ENCODE data around the gene NFE2L2. TPM values are rescaled to one million over a fixed set of nuclear protein-coding genes. Genes with fewer than 3 reads are reported as not detected.
"Not testable (repeated sequence)": the region's sequence is repeated elsewhere in the genome, so short reads cannot be mapped to it uniquely, and the experiment has no call there.

The NFE2L2 gene
- total RNA-seq, 1 donor from 2014 or later = 100 TPM

DNA sequence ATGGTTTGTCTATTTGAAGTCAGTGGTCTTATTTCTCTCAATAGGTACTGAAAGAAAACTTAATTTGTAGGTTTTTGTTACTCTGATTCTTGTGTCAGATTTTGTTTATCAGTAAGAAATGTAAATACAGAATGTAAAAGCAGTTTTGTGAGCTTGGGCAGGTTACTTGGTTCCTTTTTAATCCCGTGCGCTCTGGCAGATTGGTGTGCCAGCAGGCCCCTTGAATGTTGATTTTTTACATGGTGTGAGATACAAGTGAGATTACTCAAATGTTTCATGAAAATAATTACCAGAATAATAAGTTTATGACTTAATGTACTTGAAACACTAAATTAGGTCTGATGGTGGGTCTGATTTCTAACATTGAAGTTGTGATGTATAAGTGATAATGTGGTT, 38.6 kb downstream of the NFE2L2 start:
- TF ChIP-seq, protein P1, sequence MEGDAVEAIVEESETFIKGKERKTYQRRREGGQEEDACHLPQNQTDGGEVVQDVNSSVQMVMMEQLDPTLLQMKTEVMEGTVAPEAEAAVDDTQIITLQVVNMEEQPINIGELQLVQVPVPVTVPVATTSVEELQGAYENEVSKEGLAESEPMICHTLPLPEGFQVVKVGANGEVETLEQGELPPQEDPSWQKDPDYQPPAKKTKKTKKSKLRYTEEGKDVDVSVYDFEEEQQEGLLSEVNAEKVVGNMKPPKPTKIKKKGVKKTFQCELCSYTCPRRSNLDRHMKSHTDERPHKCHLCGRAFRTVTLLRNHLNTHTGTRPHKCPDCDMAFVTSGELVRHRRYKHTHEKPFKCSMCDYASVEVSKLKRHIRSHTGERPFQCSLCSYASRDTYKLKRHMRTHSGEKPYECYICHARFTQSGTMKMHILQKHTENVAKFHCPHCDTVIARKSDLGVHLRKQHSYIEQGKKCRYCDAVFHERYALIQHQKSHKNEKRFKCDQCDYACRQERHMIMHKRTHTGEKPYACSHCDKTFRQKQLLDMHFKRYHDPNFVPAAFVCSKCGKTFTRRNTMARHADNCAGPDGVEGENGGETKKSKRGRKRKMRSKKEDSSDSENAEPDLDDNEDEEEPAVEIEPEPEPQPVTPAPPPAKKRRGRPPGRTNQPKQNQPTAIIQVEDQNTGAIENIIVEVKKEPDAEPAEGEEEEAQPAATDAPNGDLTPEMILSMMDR (IDR thresholded peaks at IDR 0.05) = no peak
- no peaks in the 10 kb centered on the region for H3K9me3 Mint-ChIP-seq (ENCODE audit: unreplicated experiment)
- H3K4me1 Mint-ChIP-seq (ENCODE audit: unreplicated experiment) = peaks cover 6% of the 10 kb centered on the region

DNA sequence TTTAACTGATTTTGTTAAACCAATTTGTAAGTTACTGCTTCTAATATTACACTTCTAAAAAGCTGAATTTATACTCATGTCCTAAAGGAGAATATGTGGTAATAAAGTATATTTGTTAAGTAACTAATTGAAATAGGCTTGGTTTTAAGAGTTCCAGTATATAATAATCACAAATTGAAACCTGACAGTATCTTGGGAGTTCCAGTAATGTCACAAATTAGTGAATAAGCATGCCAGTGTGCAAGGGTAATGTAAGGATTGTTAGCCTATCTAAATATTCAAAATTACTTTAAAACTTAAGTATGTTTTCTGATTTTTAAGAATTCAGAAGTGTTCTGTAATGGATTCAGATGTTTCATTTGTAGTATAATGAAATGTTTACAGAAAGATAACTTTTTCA, 41.1 kb downstream of the NFE2L2 start:
- H3K4me1 Mint-ChIP-seq (ENCODE audit: unreplicated experiment); DNase-seq (ENCODE audit: extremely low spot score, unreplicated experiment); H3K27ac Mint-ChIP-seq (ENCODE audit: unreplicated experiment); H3K27me3 Mint-ChIP-seq (ENCODE audit: unreplicated experiment); H3K9me3 Mint-ChIP-seq (ENCODE audit: unreplicated experiment); H3K4me3 Mint-ChIP-seq (ENCODE audit: unreplicated experiment): not testable (repeated sequence)
- peaks cover 33% of the 10 kb centered on the region for H3K36me3 Mint-ChIP-seq (ENCODE audit: unreplicated experiment)

More for the DNA sequence above, 38.6 kb downstream of the NFE2L2 start:
- Mint-ChIP-seq H3K27ac (ENCODE audit: unreplicated experiment) (peak overlapping the region; percentile 71), H3K36me3 (ENCODE audit: unreplicated experiment) (peaks cover 37% of the 10 kb centered on the region), H3K4me3 (ENCODE audit: unreplicated experiment) (no peak overlapping the region), H3K27me3 (ENCODE audit: unreplicated experiment) (no peaks in the 10 kb centered on the region)
- DNase-seq (ENCODE audit: extremely low spot score, unreplicated experiment) = no peak

DNA sequence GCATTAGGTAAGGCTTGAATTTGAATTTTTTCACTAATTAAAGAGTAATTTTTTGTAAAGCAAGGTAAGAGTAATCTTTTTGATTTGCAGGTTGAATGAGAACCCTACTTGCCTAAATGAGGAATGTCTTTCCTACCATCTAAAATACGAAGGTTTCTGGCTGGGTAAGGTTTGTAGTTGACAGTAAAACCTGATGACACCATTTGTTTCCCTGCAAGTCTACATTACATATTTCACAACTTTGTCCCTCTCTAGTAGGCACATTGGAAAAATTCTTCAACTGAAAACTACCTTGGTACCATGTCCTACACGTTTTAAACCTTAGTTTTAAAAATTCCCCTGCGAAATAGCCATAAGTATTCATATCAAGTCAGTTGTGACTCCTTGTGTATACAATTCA, 42.6 kb downstream of the NFE2L2 start:
- TF ChIP-seq, protein P1 (IDR thresholded peaks at IDR 0.05) = no peak
- no peak overlapping the region for H3K4me3 Mint-ChIP-seq (ENCODE audit: unreplicated experiment)
- H3K27me3 Mint-ChIP-seq (ENCODE audit: unreplicated experiment) = no peaks in the 10 kb centered on the region
- H3K27ac Mint-ChIP-seq (ENCODE audit: unreplicated experiment) = no peak overlapping the region
- DNase-seq (ENCODE audit: extremely low spot score, unreplicated experiment) = no peak
- H3K9me3 Mint-ChIP-seq (ENCODE audit: unreplicated experiment) = no peaks in the 10 kb centered on the region
- H3K36me3 Mint-ChIP-seq (ENCODE audit: unreplicated experiment) = peaks cover 40% of the 10 kb centered on the region
- peaks cover 4% of the 10 kb centered on the region for H3K4me1 Mint-ChIP-seq (ENCODE audit: unreplicated experiment)

DNA sequence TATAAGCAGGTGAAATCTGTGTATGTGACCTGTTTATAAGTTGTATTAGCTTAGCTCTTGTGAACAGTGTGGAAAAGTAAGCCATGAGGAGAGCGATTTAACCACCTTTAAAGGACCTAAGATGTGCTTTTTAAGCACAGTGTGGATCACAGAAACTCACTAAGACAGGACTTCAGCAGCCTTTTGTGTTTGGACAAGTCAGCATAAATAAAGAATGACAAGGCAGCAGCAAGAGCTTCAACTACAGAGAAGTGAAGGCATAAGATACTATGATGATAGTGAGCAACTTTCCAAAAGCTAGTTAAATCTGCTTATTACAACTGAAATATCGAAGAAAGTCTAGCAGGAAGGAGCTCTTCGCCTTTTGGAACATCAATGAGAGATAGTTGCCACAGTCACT, 43.0 kb downstream of the NFE2L2 start:
- DNase-seq (ENCODE audit: extremely low spot score, unreplicated experiment) = no peak
- H3K27me3 Mint-ChIP-seq (ENCODE audit: unreplicated experiment) = no peaks in the 10 kb centered on the region
- peaks cover 44% of the 10 kb centered on the region for H3K36me3 Mint-ChIP-seq (ENCODE audit: unreplicated experiment)
- no peaks in the 10 kb centered on the region for H3K9me3 Mint-ChIP-seq (ENCODE audit: unreplicated experiment)
- H3K4me1 Mint-ChIP-seq (ENCODE audit: unreplicated experiment) = peaks cover 7% of the 10 kb centered on the region
- TF ChIP-seq, protein P1 (IDR thresholded peaks at IDR 0.05) = no peak
- no peak overlapping the region for H3K4me3 Mint-ChIP-seq (ENCODE audit: unreplicated experiment)
- no peak overlapping the region for H3K27ac Mint-ChIP-seq (ENCODE audit: unreplicated experiment)

DNA sequence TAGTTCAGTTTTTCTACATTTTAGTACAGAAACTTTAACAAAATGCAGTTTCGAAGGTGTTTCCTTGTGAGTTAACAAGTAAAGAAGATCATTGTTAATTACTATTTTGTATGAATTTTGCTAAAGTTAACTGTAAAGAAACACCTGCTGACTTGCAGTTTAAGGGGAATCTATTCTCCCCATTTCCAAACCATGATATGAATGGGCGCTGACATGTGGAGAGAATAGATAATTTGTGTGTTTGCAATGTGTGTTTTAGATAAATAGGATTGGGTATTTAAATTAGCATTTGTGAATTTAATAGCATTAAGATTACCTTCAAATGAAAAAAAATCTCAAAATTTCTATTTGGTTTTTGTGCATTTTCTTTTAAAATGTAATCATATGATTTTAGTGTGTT, 44.7 kb downstream of the NFE2L2 start:
- peaks cover 57% of the 10 kb centered on the region for H3K36me3 Mint-ChIP-seq (ENCODE audit: unreplicated experiment)
- H3K4me3 Mint-ChIP-seq (ENCODE audit: unreplicated experiment); H3K27me3 Mint-ChIP-seq (ENCODE audit: unreplicated experiment); DNase-seq (ENCODE audit: extremely low spot score, unreplicated experiment); H3K27ac Mint-ChIP-seq (ENCODE audit: unreplicated experiment); H3K9me3 Mint-ChIP-seq (ENCODE audit: unreplicated experiment): not testable (repeated sequence)
- H3K4me1 Mint-ChIP-seq (ENCODE audit: unreplicated experiment) = peaks cover 23% of the 10 kb centered on the region

DNA sequence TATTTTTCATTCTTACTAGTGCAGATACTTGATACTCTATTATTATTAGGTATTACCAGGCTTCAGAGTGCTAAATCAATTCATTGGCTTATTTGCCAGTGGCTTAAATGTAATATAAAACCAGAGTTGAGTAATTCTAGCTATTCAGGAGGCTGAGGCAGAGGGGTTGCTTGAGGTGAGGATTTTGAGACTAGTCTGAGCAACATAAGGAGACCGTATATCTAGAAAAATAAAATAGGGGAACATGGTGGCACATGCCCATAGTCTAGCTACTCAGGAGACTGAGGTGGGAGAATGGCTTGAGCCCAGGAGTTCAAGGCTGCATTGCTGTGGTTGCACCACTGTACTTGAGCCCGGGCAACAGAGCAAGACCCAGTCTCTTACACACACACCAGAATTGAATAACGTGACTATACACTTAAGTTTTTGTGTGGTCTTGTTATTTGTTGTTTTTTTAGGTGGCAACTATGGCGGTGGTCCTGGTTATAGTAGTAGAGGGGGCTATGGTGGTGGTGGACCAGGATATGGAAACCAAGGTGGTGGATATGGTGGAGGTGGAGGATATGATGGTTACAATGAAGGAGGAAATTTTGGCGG, 47.2 kb downstream of the NFE2L2 start:
- DNase-seq (ENCODE audit: extremely low spot score, unreplicated experiment) = no peak
- TF ChIP-seq, protein P1 (IDR thresholded peaks at IDR 0.05) = no peak
- H3K4me3 Mint-ChIP-seq (ENCODE audit: unreplicated experiment) = no peak overlapping the region
- no peaks in the 10 kb centered on the region for H3K9me3 Mint-ChIP-seq (ENCODE audit: unreplicated experiment)
- no peaks in the 10 kb centered on the region for H3K27me3 Mint-ChIP-seq (ENCODE audit: unreplicated experiment)
- H3K27ac Mint-ChIP-seq (ENCODE audit: unreplicated experiment) = peak overlapping the region; percentile 27
- peaks cover 36% of the 10 kb centered on the region for H3K4me1 Mint-ChIP-seq (ENCODE audit: unreplicated experiment)
- H3K36me3 Mint-ChIP-seq (ENCODE audit: unreplicated experiment) = peaks cover 60% of the 10 kb centered on the region
